HG03025 (cell line): ENCODE results near the gene ARL6IP1.
"Not testable (repeated sequence)": the region's sequence is repeated elsewhere in the genome, so short reads cannot be mapped to it uniquely, and the experiment has no call there.

ENCODE experiments used
- ATAC-seq: cut with Tn5 transposase; IDR thresholded peaks from one replicate; pipeline ENCODE4 v1.9.1; 2021; ENCODE audit warnings: mild to moderate bottlenecking, moderate library complexity; ENCODE audit not compliant: unreplicated experiment, low FRiP score

ARL6IP1 gene

DNA sequence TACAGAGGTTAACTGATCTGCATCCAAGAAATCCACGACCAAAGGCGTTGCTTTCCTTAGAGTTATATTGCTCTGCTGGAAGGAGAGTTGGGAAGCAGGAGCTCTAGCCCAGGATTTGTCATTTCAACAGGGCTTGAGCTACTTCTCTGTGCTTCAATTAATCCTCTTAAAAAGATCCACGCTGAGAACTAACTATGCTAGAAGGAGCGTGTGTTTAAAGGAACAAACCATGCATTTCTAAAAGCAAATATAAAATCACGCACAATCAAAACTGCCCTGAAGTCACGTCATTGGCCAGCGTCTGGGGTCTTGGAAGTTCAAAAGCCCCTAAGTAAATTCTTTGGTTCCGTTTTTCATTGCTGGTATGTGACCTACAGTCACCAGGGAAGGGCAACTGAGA is 1.1 kb downstream of the ARL6IP1 start:
- no peak for ATAC-seq

DNA sequence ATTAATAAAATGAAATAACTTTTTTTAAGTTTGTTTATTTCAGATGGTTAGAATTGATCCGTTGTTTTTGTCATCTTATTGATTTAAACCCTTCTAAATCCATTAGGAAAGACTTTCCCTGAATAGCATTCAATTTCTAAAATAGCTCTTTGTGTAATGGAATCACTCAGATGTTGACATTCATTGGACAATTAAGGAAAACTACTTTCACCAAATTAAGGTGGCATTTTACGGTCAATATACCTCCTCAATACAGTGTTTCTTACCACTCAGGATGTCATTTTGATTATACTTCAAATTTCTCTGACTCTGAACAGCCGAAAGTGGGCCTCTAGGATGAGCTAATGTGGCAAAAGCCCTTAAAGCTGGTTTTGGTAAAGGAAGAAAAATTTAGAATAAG is 1.8 kb downstream of the ARL6IP1 start:
- ATAC-seq, result no peak

DNA sequence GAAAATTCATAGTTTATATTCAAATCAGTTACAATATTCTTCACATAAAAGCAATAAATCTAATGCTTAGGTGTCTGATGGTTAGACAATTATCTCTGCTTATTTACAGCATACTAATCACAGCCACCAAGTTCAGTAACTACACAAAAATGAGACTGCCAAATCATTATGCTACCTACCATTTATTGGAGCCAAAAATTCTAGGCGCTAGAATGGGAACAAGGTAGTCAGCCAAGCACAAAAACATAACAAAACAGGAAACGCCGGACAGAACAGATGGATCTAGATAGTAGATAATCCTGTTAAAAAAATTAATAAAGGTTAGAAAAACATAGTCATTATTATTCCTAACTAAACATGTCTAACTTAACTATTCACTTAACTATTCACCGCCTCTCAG is 3.6 kb downstream of the ARL6IP1 start:
- ATAC-seq, result no peak

DNA sequence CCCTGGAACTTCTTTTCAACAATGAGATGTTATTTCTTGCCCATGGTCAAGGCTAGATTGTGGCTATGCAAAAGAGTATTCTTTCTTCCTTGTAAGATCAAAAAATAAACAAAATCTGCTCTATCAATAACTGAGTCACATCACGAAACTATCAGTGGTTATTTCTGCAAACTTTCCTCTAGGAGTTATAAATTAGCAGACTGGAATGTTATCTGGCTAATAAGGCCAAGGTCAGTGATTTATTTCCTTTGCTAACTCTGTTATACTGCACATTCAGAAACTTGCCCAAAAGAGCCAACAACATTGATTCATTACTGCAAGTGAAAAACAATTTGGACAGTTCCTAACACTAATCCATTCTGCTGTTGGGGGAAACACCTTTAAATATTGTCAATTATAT is 5.0 kb downstream of the ARL6IP1 start:
- ATAC-seq, result no peak

DNA sequence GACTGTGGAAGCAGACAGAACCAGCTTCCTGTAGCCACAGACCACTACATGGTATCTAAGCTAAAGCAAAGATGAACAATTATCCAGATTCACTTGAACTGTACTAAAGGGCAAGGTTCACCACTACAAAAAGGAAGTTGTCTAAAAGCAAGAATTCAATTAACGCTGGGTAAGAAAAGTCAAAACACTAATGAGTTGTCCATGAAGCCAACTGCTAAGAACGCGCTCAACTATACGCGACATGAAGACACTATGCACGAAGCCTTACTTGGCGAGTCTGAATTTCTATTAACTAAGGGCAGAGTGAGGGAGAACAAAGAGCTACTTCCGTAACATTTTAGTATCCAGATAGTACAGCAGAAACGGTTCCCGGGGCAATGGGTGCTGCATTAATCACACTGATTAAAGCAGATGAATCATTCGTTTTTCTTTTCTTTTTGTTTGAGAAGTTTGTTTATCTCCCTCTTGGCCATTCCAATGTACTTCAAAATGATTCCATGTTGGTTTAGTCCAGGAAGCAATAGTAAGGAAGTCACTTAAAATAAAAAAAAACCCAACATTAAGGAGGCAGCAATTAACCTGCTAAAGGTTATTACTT is 8.4 kb downstream of the ARL6IP1 start:
- no peak for ATAC-seq

DNA sequence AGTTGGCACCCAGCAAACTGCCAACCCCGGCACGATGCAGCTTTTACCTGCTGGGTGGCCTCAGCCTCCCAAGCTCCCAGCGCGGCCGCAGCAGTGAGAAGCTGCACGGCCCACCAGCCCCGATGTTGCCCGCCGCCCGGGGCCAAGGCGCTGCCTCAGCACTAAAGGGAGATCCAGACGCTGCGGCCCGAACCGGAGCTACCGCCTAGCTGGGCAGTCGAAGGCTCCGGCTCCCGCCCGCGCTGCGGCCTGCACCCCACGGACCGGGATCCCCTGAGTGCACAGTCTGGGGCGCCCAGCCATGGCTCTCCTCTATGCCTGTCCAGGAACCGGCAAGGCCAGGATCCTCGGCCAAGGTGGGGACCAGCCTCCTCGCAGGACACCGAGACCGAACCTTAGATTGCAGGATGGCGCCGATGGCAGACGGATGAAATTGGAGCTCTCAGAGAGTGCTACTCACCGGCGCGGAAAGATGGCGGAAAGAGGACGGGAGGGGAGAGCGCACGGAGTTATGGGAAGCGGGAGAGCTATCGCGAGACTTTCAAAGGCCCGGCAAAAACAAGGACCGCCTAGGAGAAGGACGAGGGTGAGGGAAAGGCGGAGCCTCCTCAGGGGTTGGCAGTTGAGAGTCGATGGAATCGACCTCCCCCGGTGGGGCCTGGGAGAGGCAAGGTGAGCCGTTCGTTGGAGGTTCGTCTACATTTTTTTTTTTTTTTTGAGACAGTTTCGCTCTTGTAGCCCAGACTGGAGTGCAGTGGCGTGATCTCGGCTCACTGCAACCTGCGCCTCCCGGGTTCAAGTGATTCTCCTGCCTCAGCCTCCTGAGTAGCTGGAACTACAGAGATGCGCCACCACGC is 11.3 kb downstream of the ARL6IP1 start, which contains the start of gene RPS15A:
Gene RPS15A (minus strand): TSS at position 485 of the 857 bp plus-strand sequence. CDS start 1,221 bp downstream, outside the sequence.
- peak; percentile 82 for ATAC-seq

DNA sequence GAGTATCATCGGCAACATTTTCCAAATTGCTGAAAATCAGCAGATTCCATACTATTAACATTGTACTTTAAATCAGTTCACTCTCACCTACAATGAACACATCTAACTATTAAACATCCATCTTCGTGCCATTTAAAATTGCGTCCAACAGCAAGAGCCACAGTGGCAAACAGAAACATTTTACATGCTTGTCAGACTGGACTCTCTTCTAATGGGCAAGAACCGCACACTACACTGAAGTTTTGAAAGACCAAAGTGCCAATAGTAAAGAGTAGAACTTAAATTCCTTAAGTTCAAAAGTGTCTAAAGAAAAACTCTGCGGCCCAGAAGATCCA is 11.9 kb downstream of the ARL6IP1 start:
- ATAC-seq, result no peak

DNA sequence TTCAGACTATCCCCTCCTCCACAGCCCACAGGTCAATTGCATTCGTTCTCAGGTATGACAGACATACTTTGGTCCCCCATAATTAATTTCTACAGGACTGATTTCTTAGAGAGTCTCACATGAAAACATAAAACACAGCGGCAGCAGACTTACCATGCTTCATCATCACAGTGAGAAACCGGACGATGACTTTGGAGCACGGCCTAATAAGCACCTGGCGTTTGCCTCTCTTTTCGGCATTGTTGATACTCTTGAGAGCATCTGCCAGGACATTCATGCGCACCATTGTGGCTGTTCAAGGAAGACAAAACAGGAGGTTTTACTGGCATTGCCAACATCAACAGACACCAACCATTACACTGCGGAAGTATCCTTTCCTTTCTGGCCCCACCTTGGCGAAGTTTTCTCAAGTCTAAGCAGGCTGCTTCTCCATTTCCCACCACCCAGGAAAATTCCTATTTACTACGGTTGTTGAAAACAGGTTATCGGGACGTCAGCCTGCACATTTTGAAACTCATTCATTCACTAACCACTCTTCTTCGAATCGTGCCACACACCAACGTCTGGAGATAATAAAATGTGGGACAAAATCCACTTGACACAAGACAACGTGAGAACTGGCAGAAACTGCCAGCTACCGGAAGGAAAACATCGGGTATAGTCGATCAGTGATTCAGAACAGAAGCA is 12.4 kb downstream of the ARL6IP1 start:
- ATAC-seq, result no peak

DNA sequence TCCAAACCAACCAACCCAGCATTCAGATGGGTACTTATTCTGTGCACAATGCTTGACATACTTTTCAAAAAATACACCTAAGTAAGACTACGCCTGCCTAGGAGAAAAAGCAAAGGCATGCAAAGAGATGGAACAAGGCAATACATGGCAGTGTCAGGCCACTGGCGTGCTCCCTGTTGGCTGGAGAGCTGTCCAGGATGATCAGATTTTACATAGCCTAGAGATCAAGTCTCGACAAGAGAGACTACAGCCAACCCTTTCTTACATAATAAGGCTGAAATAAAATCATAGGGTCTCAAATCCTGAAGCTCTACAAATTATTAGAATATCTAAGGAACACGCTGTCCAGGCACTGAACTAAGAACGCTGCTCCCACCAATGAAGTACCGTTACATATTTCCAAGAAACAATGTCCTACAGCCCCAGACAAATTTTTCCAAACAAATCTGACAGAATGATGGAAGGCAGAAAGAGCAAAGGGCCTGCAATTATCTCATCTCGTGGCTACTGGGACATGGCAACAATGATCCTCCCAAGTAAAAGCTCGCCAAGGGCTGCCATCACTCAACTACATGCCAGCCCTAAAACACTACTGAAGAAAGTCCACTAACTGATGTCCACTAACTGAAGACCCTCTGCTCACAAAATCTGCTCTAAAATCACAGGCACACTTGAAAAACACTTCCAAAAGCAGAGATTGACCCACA is 16.3 kb downstream of the ARL6IP1 start:
- ATAC-seq, result no peak

DNA sequence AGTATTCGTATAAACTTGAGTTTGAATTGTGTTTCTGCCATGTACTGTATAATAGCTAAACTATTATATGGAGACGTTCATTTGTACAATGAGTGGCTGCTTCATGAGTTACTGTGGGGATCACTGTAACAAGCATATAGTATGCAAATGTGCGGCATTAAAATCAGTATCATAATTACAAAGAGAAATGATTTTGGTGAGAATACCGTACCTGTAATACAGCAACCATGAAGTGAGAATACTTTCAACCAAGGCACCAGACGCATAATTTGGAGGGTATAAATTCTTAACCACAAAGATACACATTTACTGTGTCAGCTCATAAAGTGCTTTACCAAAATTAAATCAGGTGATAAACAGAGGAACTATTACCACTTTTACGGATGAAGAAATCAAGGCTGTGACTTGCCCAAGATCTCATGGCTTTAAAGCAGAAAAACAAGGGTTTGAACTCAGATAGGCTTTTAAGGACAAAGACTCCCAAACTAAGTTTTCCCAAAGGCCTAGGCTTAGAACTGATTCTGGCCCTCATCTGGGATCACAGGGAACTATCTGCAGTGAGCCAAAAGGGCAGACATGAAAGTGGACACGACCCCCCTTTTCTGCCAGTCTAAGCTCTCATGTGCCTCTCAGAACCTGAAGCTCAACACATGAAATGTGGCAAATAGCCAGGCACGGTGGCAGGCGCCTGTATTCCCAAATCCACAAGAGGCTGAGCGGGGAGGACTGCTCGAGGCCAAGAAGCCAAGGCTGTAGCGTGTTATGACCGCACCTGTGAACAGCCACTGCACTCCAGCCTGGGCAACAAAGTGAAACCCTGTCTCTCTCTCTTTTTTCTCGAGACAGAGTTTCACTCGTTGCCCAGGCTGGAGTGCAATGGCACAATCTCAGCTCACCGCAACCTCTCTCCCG is 17.7 kb downstream of the ARL6IP1 start:
- no peak for ATAC-seq

DNA sequence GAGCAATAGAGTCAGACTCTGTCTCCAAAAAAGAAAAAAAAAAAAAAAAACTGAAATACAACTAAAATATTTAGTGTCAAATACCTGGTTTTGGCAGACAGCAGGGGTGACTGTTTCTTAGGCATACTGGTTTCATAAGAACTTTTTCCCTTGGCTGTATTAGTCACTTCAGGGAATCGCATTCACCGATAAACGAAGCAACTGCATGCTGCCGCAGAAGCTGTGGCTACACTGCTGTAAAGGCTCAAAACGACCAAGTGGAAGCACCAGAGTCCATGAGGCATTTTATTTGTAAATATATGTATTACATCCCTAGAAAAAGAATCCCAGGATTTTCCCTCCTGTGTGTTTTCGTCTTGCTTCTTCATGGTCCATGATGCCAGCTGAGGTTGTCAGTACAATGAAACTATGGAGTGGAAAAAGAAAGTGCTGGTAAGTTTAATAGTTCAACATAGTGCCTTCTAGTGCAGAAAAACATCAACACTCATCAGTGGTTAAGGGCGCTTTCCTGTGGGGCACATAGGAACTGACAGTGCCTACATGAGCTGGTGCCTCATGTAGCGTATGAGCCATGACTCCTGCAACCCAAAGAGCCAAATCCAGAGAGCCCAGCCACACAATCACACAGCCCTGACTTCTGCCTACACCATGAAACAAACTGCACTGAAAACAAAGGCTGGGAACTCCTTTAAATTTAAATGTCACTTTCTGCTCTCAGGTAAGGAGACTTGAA is 18.5 kb downstream of the ARL6IP1 start:
- no peak for ATAC-seq

DNA sequence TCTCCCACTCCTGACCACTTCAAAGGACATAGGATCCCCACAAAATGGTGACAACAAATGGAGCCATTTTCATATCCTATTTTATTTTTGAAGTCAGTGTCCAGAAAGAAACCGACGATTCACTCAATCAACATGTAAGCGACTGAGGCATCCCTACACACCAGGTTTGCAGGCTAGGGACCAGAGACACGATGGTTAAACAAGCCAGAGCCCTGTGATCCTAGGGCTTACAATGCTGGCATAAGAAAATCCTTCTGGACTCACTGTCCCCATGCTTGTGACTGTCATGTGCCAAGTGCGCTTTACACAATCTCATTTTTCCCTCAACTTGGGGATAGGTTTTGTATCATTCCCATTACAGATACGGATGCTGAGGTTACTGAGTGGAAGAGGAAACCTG is 20.1 kb downstream of the ARL6IP1 start:
- not testable (repeated sequence) for ATAC-seq

DNA sequence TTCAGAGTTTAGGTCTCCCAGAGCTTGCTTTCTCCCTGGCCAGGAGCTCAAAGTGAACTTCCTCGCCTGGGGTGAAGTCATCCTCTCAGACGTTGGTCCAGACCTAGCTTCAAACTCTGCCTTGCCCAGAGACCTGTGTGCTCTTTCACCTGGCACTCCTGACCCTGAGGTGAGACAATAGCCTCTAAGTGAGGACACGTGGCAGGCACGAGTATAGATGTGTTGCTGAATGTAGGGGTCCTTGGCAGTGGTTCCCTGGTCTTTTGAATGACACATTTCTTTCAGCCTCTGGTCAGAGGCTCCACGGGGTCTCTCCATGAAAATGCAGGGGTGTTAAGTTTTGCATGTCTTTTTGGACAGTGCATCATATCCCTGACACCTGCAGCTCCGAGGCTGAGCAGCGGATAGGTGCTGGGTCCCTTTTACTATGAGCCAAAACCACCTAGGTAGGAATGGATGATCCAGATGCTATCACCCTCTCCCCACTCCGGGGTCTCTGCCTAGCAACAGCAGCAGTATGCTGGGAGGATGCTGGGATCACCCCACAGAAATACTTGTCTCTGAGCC is 20.8 kb downstream of the ARL6IP1 start:
- not testable (repeated sequence) for ATAC-seq

DNA sequence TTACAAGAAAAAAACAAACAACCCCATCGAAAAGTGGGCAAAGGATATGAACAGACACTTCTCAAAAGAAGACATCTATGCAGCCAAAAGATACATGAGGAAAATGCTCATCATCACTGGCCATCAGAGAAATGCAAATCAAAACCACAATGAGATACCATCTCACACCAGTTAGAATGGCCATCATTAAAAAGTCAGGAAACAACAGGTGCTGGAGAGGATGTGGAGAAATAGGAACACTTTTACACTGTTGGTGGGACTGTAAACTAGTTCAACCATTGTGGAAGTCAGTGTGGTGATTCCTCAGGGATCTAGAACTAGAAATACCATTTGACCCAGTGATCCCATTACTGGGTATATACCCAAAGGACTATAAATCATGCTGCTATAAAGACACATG is 23.7 kb downstream of the ARL6IP1 start:
- ATAC-seq, result not testable (repeated sequence)

DNA sequence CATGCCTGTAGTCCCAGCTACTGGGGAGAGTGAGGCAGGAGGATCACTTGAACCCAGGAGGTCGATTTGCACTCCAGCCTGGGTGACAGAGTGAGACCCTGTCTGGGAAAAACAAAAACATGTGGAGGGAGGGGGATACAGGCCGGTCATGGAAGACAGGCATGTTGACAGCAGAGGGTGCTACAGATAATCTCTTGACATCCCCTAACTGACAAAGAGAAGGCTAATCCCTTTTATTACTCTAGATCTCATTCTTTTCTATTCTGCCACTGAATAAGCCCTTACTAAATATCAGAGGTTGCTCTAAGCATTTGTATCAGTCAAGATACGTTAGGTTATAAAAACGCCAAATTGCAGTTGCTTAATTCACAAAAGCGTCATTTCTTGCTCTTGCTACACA is 25.0 kb downstream of the ARL6IP1 start:
- not testable (repeated sequence) for ATAC-seq

DNA sequence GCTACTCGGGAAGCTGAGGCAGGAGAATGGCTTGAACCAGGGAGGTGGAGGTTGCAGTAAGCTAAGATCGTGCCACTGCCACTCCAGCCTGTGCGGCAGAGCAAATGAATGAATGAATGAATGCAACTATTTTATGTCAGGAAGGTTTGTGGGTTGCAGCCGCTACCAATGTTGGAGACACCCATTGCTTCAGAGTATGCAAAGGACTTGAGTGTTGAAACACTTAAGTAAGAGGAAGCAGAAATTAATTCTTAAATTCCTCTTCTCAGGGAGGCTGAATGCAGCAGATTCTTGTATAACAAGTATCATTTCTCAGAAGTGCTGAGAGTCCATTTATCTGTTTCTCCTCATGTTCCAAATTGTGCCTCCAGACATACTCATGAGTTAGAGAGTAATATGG is 26.7 kb downstream of the ARL6IP1 start:
- ATAC-seq, result not testable (repeated sequence)

DNA sequence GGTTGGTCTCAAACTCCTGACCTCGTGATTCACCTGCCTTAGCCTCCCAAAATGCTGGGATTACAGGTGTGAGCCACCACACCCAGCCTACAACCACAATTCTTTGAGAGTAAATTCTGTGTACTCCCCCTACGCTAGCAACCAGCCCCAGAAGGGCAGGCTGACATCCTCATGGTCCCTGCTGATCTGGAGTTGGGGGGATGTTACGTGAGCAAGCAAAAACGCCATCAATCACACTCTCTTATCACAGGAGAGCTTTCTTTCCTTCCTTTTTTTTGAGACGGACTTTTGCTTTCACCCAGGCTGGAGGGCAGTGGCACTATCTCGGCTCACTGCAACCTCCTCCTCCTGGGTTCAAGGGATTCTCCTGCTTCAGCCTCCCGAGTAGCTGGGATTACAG is 29.2 kb downstream of the ARL6IP1 start:
- not testable (repeated sequence) for ATAC-seq

DNA sequence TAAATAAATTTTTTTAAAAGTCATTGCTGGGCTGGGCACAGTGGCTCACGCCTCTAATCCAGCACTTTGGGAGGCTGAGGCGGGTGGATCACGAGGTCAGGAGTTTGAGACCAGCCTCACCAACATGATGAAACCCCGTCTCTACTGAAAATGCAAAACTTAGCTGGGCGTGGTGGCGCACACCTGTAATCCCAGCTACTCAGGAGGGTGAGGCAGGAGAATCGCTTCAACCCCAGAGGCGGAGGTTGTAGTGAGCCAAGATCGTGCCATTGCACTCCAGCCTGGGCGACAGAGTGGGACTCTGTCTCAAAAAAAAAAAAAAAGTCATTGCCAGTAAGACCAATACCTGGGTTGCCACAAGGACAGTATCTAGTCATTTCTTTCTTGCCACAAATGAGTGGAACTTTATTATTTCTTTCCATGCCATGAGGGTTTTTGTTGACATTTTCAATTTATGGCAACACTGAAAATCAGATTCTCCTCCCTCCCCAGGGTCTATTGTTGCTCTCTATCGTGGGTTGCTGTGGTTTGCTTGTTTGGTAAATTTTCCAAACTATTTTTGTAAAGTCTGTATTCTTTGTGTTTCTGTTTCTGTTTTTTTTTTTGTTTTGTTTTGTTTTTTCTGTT is 30.9 kb downstream of the ARL6IP1 start:
- ATAC-seq, result not testable (repeated sequence)
